ENCODE measurements around the gene PNMA8A.
A peak's percentile ranks its signal among the peaks of the same experiment; 100 is the strongest.

Gene PNMA8A

DNA sequence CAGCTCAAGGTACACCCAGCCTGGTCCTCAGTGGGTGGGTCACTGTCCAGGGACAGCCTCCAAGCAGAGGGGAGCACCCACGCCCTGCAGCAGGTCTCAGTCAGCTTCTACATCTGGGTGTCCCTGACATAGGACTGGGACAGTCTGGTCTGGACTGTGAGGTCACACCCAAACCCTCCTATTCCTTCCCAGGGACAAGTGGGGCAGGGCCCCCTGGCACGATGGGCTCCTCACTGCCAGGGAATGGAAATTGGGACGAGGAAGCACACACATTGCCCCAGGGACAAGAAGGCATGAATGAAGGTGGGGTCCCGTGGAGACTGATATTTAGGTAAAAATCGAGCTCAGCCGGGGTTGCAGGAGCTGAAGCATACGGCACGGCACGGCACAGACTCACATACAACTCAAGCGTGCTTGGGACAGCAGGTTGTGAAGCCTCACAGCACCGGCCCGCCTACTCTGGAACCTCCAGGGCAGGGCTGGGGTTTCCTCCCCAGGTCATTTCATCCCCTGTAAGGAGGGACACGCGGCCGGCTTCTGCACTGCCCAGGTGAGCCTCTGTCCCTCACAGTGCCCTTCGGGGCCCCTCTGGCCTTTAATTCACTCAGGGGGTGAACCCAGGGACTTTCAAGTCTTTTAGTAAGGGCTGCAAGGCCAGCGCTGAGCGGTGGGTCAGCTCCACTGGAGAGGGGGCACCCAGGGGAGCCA, 20.8 kb upstream of the PNMA8A start:
- DNase-seq (ENCODE audit: low spot score) = no peak

DNA sequence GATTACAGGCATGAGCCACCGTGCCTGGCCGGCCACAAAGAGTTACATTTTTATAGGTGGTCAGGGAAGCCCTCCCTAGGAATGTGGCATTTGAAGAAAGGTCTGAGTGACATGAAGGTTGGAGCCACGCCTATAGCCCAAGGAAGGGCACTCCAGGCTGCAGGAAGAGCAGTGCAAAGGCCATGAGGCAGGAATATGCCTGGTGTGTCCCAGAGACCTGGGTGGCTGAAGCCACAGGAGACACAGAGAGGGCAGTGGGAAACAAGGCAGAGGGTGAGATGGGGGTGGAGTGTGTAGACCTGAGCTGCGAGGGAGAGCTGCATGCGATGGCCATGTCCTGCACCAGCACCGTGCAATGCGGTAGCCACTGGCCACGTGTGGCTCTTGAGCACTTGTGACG, 19.4 kb upstream of the PNMA8A start:
- no peak for DNase-seq (ENCODE audit: low spot score)

DNA sequence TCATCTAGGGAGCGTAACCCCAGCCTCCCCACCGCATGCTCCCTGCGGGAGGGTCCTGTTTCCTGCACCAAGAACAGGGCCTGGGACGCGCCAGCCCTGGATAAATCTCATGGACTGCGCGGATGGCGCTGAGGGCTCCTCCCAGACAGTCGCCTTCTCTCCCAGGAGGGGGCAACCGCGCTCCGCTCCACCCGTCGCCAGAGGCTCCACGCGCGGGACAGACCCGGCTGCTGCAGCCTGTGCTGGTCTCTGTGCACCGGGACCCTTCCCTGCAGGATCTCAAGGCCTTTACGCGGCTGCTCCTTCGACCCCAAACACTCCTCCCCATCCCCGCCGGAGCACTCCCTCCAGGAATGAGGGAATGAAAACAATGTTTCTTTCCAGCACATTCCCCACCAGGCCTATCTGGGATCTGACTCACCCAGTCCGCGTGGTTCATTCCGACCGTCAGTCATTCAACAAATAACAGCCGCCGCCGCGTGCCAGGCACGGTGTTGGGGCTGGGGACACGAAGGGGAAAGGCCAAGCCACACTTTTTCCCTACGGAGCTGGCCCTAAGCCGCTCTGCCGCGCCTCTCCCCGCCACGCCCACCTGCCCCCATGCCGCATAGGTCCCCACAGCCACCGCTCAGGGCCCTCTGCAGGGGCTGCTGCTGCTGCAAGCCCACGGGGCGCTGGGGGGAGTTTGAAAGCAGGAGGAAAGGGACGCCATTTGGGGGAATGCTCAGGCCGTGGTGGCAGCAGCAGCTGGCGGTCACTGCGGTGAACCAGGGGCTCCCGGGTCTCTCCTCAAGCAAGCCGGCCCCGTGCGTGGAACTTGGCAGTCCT, 18.3 kb upstream of the PNMA8A start:
- DNase-seq (ENCODE audit: low spot score) = no peak

DNA sequence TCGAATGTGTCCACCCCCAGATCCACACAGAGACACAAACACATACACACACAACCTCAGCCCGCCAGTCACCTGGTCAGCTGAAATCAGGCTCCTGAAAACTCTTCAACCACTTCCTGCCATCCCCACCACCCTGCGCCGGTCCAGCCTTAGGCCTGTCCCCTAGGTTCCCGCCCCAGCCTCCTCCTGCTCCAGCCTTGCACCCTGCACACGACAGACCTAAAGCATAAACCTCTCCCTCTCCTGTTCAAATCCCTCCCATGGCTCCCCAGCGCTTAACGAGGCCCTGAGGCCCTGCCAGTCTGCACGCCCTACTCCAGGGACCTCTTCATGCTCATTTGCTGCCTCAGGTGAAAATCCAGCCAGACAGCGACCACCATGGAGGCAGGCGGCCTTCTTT, 17.2 kb upstream of the PNMA8A start:
- no peak for DNase-seq (ENCODE audit: low spot score)

DNA sequence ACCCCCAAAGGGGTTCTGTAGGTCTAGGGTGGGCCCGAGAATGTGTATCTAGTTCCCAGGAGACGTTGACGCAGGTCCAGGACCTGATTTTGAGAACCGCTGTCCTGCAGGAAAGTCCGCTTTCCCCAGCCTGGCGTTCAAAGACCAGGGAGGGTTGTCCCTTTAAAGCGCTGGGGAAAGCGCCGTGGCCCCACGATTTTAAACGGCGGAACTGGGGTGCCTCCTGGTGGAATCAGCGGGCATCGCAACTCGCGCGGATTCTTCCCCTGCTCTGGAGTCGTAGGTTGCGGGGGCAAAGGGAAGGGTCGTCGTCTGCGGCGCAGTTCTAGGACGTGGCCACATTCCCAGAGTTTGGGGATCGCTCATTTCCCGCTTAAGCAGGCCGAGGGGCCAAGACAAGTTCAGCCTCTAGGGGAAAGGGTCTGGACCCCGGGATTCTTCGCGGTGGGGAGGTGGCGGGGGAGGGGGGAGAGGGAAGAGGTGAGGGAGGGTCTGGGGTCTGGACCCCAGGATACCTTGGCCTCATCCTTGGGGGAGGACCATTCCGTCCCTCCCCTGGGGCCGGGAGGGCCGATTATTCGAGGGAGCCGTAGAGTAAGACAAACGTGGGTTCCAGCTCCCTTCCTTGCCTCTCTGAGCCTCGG, 16.6 kb upstream of the PNMA8A start:
- peak; percentile 71 for DNase-seq (ENCODE audit: low spot score)

DNA sequence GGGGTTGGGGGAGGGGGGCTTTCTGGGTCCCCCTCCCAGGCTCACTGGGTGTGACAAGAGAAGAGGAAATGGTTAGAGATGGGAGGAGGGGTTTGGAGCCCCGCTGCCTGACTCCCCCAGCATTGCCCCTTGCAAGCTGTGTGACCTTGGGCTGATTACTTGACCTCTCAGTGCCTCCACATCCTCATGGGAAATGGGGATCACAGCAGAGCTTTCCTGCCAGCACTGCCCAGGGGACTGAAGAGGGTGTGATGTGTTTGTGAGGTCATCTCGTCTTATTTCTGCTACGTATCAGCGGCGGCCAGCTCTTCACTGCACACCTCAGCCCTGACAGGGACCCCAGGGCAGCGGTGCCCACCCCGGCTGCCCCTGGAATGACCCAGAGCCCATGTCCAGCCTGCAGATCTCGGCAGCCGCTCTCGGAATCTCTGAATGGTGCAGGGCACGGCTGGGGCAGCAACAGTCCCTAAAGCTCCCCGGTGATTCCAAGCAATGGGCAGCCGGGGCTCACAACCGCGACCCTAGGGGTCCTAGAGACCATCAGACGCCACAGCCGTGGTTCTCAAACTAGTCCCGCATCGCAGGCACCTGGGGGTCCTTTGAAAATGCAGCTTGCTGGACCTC, 15.9 kb upstream of the PNMA8A start:
- DNase-seq (ENCODE audit: low spot score) = no peak

DNA sequence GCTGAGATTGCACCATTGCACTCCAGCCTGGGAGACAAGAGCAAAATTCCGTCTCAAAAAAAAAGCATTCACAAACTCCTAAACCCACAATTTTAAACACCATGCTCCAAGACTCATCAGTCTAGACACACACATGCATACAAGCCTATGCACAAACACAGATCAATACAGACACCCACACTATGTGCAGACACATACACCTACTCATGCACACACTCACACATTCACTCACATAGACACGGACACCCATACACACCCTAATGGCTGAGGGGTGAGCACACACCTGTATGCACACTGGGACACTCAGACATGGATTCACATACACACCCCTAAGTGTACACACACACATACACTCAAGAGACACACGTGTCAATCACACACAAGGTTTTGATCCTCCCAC, 15.0 kb upstream of the PNMA8A start:
- DNase-seq (ENCODE audit: low spot score) = no peak

DNA sequence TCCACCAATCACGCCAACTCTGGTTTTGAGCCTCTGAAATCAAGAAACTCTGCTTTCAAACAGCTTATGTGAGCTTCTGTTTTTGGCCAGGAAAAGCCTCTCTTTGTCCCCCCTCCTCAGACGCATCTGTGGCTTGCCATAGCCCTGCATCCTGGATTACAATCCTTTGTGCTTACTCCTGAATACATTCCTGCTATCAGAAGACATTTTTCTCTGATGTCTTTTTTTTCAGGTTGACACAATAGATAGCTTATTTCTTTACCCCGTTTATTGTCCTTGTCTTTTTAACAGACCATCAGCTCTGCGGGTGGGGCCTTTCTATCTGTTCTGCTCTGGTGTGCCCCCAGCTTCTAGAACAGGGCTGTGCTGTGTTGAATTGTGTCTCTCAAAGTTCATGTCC, 13.3 kb upstream of the PNMA8A start:
- no peak for DNase-seq (ENCODE audit: low spot score)

DNA sequence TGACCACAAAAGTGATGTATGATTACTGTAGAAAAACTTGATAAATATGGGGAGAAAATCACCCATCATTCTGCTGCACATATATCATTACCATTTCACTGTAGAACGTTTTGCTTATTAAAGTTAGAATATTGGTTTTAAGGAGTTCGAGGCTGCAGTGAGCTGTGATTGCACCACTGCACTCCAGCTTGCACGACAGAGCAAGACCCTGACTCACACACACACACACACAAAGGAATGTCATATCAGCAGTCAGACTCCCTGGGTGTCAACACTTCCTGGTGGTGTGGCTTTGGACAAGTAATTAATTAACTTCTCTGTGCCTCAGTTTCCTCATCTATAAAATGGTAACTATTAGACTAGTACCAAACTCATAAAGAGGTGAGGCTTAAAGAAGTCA, 11.3 kb upstream of the PNMA8A start:
- DNase-seq (ENCODE audit: low spot score) = no peak

DNA sequence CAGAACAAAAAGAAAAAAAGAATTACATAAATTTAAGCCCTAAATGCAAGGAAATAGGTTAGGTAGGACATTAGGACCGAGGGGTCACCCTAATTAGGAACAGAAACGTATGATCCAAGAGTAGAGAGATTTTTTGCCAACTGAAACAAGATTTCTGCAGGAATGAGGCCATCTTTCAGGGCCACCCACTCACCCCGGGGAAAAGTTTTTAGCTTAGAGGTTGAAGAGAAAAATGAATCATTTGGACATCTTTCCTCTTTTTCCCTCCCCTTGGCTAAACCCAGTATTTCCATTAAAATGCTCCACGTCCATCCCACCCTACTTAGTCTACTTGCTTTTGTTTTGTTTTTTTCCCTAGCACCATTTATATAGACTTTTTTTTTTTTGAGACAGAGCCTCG, 10.6 kb upstream of the PNMA8A start:
- no peak for DNase-seq (ENCODE audit: low spot score)

DNA sequence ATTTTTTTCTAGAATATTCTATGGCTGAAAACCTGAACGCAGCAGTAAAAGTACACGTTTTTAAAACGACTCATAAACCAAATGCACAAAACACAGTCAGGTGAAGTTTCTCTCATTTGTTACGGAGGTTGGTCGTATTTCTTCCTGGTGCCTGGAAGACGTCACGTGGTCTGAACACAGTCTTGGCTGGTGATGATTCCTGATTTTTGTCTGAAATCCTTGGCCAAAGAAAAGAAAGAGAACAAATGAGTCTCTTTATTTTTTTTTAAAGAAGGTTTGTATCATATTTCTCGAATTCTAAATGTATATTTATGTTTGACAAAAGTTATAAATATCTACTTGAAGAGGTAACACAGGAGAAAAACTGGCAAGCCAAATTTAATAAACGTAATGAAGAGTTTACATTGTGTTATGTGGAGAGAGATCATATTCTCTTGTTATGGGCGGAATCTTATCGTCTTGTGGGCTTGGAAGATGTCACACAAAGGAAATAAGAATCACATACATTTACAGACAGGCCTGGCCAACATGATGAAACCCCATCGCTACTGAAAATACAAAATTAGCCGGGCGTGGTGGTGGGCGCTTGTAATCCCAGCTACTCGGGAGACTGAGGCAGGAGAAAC, 10.0 kb upstream of the PNMA8A start:
- DNase-seq (ENCODE audit: low spot score) = no peak

DNA sequence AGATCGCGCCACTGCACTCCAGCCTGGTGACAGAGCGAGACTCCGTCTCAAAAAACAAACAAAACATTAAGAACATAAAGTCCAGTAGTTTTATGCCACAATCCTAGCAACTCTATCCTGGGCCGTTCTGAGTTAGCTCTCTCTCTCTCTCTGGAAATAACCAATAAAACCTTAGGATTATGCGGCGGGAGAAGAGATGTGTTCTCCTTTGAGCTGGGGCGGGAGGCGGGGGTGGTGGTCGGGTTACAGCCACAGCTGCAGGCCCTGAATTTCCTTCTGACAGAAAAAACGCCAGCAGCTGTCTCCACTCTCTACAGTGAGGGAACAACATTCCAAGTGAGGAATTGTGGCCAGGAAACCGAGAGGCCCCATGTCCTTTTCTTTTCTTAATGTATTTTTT, 9.1 kb upstream of the PNMA8A start:
- no peak for DNase-seq (ENCODE audit: low spot score)

DNA sequence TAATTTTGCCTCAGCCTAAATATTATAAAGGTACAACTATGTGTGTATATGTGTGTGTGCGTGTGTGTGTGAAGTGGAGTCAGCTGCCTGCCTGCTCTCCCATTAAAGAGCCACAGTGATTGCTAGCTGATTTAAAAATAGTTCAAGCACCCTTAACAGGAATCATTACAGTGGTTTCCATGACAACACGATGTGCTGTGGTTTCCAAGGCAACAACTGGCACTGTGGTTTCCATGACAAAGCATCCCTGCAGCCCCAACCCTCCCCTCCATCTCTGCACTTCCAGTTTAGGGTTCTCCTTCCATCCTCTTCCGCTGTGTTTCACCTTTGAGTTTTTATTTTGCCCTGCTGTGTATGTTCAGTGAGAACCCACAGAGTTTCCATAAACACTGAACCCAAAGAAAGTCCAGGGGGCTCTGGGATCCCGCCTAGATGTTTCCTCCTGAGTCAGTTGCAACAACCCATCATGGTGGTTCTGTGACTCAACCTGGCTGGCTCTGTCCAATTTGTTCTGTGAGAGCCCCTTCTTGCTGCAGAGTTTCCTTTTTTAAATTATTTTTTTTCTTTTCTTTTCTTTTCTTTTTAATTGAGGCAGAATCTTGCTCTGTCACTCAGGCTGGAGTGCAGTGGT, 7.1 kb upstream of the PNMA8A start:
- peak; percentile 18 for DNase-seq (ENCODE audit: low spot score)

DNA sequence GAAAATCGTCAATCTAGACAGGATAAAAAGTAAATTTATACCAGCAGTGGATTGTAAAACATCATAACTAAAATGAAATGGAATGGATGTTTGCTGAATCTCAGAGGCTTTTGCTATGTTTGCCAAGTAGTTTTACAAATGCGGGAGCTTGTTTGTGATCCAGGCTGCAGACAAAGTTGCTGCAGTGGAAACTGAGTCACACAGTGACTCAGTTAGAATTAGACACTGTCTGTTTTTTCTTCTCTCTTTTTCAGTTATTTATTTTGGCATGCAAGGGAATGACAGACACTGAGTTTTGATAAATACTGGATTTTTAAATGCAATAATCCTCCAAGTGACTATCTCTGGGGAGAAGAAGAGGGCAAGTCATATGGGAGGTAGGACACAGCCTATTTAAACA, 4.6 kb upstream of the PNMA8A start:
- no peak for DNase-seq (ENCODE audit: low spot score)

DNA sequence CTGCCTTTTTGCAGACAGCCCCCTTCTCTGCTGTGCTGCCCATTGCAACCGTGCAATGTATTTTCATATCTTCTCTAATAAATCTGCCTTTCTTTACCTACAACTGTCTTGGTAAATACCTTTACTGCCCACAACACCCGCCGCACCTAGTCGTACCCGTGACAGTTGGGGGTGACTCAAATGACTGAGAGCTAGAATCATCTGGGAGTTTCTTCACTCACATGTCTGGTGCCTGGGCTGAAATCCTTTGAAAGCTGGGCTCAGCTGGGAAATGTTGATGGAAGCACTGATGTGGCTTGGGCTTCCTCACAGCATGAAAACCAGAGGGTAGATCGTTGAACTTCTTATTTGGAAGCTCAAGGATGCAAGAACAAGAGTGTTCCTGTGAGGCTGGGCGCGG, 2.8 kb upstream of the PNMA8A start:
- DNase-seq (ENCODE audit: low spot score) = no peak

DNA sequence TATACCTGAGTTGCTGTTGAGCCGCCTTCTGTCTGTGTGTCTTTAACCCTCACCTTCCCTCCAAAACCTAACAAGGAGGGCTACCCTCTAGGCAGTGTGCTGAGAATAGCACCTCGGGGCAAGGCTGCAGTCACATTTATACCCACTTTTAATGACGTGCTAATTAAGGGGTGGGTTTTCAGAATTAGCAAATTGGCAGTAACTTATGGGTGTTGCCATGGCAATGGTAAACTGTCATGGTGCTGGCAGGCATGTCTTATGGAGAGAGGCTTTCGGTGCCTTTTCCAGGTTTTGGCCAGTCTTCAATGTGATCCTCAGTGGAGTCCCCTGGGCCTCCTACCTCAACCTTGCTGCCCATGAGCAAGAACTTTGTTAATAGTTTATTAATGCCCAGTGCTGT, 1.2 kb upstream of the PNMA8A start:
- no peak for DNase-seq (ENCODE audit: low spot score)

DNA sequence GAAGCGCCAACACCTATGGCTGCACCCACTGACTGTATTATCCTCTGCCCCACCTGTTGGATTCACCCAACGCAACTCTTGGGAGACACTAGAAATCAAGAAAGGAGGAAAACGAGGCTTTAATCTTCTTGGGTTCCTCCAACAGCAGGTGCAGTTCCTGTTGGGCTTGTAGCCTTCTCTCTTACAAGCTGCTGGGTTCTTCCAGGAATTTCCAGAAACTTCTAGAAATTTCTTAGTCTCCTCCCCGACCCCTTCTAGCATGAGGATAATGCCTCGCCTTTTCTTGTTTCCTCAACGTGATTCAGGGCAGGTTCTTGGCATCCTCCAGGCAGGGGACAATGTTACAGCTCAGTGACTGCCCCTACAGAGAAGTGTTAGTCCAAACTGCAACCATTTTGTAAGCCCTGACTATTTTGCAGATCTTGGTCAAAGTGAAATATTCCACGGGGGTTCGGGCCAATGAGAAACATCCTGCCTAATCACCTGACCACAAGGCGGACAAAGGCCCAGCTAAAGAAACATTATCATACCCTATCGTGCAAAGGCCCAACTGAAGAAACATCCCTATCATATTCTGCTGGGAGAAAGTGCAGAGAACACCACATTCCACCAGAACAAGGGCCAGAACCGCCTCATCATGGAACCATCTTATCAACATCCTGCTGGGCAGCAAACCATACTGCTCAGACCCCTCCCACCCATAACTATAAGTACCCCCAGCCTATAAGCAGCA, 614 bp upstream of the PNMA8A start:
- no peak for DNase-seq (ENCODE audit: low spot score)

DNA sequence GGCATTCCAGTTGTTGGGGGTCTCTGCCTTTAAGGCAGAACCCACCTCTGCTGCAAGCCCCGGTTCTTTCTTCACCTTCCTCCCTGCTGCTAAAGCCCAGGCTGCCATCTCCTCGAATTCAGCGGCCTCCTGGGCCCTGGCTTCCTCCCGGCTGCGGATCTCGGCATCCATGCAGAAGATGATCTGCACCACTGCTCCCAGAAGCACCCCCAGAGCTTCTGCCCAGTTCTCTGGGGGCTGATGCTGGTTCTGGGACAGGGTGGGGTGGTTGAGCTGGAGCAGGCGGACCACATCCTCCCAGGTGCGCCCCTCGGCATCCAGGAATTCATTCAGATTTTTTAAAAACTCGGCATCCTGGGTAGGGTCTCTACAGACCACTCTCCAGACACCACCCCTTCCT, 987 bp downstream of the PNMA8A start:
- no peak for DNase-seq (ENCODE audit: low spot score)

DNA sequence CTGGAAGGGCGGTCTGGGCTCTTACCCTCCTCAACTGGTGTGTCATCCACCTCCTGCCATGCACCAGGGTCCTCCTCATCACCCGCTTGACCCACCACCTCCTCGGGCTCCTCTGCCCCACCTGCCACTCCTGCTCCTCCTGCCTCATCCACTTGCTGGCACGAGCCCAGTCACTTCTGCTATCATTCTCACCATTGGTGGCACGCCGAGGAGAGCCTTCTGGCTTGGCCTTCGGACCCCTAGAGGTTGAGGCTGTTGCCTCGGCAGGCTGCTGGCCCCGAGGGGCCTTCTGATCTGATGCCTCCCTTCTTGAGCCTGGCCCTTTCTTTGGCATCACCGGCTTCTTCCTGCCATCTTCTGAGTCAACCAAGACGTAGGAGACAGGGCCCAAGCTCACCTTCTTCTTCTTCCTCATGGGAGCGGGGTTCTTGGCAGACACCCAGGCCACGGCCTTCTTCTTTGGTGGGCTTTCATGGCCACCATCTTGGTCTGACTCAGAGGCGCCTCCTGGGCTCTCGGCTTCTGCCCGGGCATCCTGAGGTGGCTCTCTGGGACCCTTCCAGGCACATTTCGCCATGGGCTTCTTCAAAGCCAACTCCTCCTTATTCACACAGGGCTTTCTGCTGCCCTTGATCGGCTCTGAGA, 1.7 kb downstream of the PNMA8A start:
- no peak for DNase-seq (ENCODE audit: low spot score)

DNA sequence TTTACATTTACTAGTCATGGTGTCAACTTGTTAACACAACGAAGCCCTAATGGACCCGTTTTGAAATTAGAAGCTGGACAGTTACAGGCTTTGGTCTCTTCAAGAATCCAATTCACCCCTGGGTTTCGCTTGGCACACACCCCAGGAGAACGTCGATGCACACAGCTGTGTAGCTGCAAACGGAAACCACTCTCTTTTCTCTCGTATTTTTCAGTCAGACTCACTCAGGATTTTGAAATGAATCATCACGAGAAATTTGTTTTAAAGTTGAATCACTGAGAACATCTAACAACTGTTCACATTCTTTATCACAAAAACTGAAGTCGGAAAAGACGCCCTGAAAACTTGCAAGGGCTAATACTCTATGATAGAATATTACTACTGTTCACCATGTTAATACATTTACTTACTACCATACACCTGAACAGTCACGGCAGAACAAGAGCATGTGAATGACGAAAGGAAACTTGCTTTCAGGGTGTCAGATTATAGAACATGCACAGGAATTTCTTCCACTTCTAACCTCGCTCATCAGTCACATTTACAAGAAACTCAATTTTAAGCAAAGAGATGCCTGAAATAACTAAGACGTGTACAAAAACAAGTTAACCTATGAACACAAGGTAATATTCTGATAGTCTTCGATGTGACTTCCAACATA, 4.7 kb downstream of the PNMA8A start:
- peak; percentile 5 for DNase-seq (ENCODE audit: low spot score)
